Natural killer cell (primary cell): Measurements from ENCODE around the gene WNK2. TPM values are rescaled to one million over a fixed set of nuclear protein-coding genes. Genes with fewer than 3 reads are reported as not detected.

ENCODE experiments used
- ATAC-seq, 3 donors: fragments of 150-1000 bp in 2 of 3; fragments of 200-7000 bp in 1 of 3; cut with Tn5 transposase; 1 replicate in 1 of 3; 2 replicates in 2 of 3; pipeline ENCODE4 v1.10.0; 2021; ENCODE audit warnings: mild to moderate bottlenecking in 2 of 3, moderate library complexity in 2 of 3
- DNase-seq, 2 donors: peaks; one replicate each; pipeline versions ENCODE4 v3.0.0 to v3.0.0-alpha.2; 2013 to 2021; ENCODE audit warnings: mixed read lengths in 1 of 2
- H3K27ac ChIP-seq: one replicate; pipeline ENCODE4 v1.5.1; 2013; ENCODE audit warnings: mild to moderate bottlenecking, low read length
- H3K27me3 ChIP-seq: one replicate; pipeline ENCODE4 v1.6.1; 2013; ENCODE audit warnings: low read length; ENCODE audit not compliant: control insufficient read depth, insufficient read depth
- H3K36me3 ChIP-seq: one replicate; pipeline ENCODE4 v1.6.1; 2013; ENCODE audit warnings: low read length; ENCODE audit not compliant: control insufficient read depth, insufficient read depth
- H3K4me1 ChIP-seq: one replicate; pipeline ENCODE4 v1.6.1; 2013; ENCODE audit warnings: low read length; ENCODE audit not compliant: control insufficient read depth, insufficient read depth
- H3K4me3 ChIP-seq: one replicate; pipeline ENCODE4 v1.5.1; 2013; ENCODE audit warnings: low read length
- H3K9me3 ChIP-seq: one replicate; pipeline ENCODE4 v1.6.1; 2013; ENCODE audit warnings: low read length; ENCODE audit not compliant: control insufficient read depth, insufficient read depth
- H3K27ac Mint-ChIP-seq, 2 donors: one replicate each; pipeline ENCODE4 v1.8.0; 2022; ENCODE audit warnings: mild to moderate bottlenecking in 2 of 2, mixed read lengths in 2 of 2, moderate library complexity in 1 of 2
- H3K27me3 Mint-ChIP-seq, 2 donors: one replicate each; pipeline ENCODE4 v1.8.0; 2022; ENCODE audit warnings: low read depth in 2 of 2, mixed read lengths in 2 of 2
- H3K36me3 Mint-ChIP-seq: one replicate; pipeline ENCODE4 v1.8.0; 2022; ENCODE audit warnings: mixed read lengths
- H3K4me1 Mint-ChIP-seq, 2 donors: one replicate each; pipeline ENCODE4 v1.8.0; 2022; ENCODE audit warnings: mixed read lengths in 2 of 2
- H3K4me3 Mint-ChIP-seq: one replicate; pipeline ENCODE4 v1.8.0; 2022; ENCODE audit warnings: mild to moderate bottlenecking, moderate library complexity, mixed read lengths
- H3K9me3 Mint-ChIP-seq, 2 donors: one replicate each; pipeline ENCODE4 v1.8.0; 2022; ENCODE audit warnings: mixed read lengths in 2 of 2
- WGBS: methylation state at CpG from one replicate; pipeline ENCODE4 v1.1.7; 2013; ENCODE audit warnings: missing lambda C conversion rate; ENCODE audit not compliant: insufficient coverage; 5-methylcytosine and 5-hydroxymethylcytosine counted together
- intact Hi-C: fragments of 100-400 bp; cut with micrococcal nuclease; formaldehyde crosslinking; loops from one replicate; pipeline ENCODE4 v1.14.2; 2022
- total RNA-seq, 4 donors: library from RNA; stranded (reverse); fragments of 120-200 nt in 1 of 4; gene quantifications; one replicate each; pipeline versions ENCODE4 v1.2.3 to v1.2.4, GENCODE V29; 2013 to 2022
- TF ChIP-seq, protein P1 (sequence below): fragments of 200-600 bp; IDR thresholded peaks from one replicate; pipeline ENCODE4 v1.8.0; 2022; ENCODE audit warnings: antibody characterized with exemption

Gene WNK2
- total RNA-seq, 3 donors from 2014 or later (not counting 1 experiment from before 2014, with no cell fraction given), result 0.25 TPM; not detected in 2

DNA sequence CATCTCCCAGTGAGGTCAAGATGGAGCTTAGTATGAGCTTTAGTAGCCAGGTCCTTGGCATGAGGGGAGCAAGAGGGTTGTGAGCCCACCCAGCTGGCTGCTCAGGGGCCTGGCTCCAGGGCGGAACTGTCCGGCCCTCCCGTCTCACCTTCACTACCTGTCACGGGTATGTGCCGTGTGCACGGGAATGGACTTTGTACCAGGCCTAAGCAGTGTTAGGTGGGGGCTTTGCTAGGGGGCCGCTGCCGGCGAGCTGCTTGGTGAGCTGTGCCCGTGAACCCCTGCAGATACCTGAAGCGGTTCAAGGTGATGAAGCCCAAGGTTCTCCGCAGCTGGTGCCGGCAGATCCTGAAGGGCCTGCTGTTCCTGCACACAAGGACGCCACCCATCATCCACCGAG, 46.7 kb downstream of the WNK2 start:
- DNase-seq (no peak), ATAC-seq (no peak)
- H3K36me3 ChIP-seq, result no peaks in the 10 kb centered on the region
- TF ChIP-seq, protein P1, sequence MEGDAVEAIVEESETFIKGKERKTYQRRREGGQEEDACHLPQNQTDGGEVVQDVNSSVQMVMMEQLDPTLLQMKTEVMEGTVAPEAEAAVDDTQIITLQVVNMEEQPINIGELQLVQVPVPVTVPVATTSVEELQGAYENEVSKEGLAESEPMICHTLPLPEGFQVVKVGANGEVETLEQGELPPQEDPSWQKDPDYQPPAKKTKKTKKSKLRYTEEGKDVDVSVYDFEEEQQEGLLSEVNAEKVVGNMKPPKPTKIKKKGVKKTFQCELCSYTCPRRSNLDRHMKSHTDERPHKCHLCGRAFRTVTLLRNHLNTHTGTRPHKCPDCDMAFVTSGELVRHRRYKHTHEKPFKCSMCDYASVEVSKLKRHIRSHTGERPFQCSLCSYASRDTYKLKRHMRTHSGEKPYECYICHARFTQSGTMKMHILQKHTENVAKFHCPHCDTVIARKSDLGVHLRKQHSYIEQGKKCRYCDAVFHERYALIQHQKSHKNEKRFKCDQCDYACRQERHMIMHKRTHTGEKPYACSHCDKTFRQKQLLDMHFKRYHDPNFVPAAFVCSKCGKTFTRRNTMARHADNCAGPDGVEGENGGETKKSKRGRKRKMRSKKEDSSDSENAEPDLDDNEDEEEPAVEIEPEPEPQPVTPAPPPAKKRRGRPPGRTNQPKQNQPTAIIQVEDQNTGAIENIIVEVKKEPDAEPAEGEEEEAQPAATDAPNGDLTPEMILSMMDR, result no peak
- Mint-ChIP-seq H3K9me3 (no peaks in the 10 kb centered on the region), H3K27me3 (peaks cover 50 to 83% of the 10 kb centered on the region in 2 donors), H3K4me3 (no peak overlapping the region), H3K4me1 (peaks cover 0 to 11% of the 10 kb centered on the region in 2 donors), H3K27ac (no peak overlapping the region), H3K36me3 (no peaks in the 10 kb centered on the region)
- no peaks in the 10 kb centered on the region for H3K9me3 ChIP-seq
- no peak overlapping the region for H3K27ac ChIP-seq
- H3K27me3 ChIP-seq, result peaks cover 51% of the 10 kb centered on the region
- 91% methylated on average over 15 of the region's 15 CpGs for WGBS
- peaks cover 24% of the 10 kb centered on the region for H3K4me1 ChIP-seq
- no peak overlapping the region for H3K4me3 ChIP-seq
- intact Hi-C loops, result no loop called here

DNA sequence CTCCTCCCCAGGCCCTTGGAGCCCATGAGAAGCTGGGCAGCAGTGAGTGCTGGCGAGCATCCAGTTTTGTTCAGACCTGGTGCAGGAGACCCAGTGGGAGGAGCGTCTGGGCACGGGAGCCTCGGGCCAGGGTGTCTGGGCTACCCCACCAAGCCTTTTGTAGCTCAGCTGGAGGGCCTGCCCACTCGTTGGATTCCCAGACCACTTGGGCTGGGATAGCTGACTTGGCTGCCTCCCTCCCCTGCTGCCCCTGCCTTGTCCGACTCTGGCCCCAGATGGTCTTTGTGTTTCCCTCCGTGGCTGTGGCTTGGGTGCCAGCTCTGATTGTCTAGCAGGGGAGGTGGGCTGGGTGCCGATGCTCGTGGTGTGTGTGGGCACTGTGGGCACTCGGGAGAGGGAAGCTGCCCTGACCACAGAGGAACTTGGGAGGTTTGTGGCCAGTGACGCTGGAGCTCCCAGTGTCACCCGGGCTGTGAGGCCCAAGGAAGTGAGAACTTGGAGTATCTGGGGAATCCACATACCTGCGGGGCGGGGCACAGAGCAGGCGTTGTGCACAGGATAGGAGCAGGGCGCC, 47.3 kb downstream of the WNK2 start:
- Mint-ChIP-seq H3K4me1 (peaks cover 0 to 10% of the 10 kb centered on the region in 2 donors), H3K27ac (no peak overlapping the region), H3K4me3 (no peak overlapping the region), H3K9me3 (no peaks in the 10 kb centered on the region), H3K36me3 (no peaks in the 10 kb centered on the region), H3K27me3 (peaks cover 44 to 77% of the 10 kb centered on the region in 2 donors)
- no peaks in the 10 kb centered on the region for H3K9me3 ChIP-seq
- TF ChIP-seq, protein P1, result no peak
- no peak for DNase-seq
- intact Hi-C loops, result no loop called here
- H3K27ac ChIP-seq, result no peak overlapping the region
- H3K4me3 ChIP-seq, result no peak overlapping the region
- WGBS, result 10% methylated on average over 16 of the region's 16 CpGs
- H3K4me1 ChIP-seq, result peaks cover 30% of the 10 kb centered on the region
- peak in 1 of 3 donors; percentile 41 for ATAC-seq
- H3K36me3 ChIP-seq, result no peaks in the 10 kb centered on the region
- peaks cover 51% of the 10 kb centered on the region for H3K27me3 ChIP-seq

DNA sequence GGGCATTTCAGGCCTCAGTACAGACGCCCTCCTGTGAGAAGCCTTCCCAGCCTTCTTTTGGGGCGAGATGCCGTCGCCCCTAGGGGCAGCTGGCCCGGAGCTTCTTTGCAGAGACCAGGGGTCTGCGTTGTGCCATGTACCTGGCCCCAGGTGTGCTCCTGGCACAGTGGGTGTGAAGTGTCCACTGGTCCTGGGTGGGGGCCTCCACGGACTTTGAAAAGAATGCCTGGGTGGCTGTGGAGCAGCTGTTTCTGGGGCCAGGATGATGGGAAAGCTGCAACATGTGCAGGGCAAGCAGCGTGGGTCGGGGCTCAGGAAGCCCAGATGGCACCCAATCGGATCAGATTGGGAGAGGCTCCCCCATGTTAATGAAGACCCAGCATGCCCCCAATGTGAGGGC, 47.8 kb downstream of the WNK2 start:
- intact Hi-C loops, result no loop called here
- H3K9me3 Mint-ChIP-seq, result no peaks in the 10 kb centered on the region
- WGBS, result 61% methylated on average over 10 of the region's 10 CpGs
- Histone ChIP-seq H3K9me3 (peaks cover 5% of the 10 kb centered on the region), H3K27ac (no peak overlapping the region), H3K27me3 (peaks cover 51% of the 10 kb centered on the region), H3K36me3 (no peaks in the 10 kb centered on the region), H3K4me3 (no peak overlapping the region), H3K4me1 (peaks cover 35% of the 10 kb centered on the region)
- peaks cover 41 to 72% of the 10 kb centered on the region in 2 donors for H3K27me3 Mint-ChIP-seq
- no peaks in the 10 kb centered on the region for H3K36me3 Mint-ChIP-seq
- DNase-seq, result no peak
- TF ChIP-seq, protein P1, result no peak
- H3K4me3 Mint-ChIP-seq, result no peak overlapping the region
- ATAC-seq, result no peak
- no peak overlapping the region for H3K27ac Mint-ChIP-seq
- H3K4me1 Mint-ChIP-seq, result peaks cover 5 to 15% of the 10 kb centered on the region in 2 donors
